DND-41 (cell line): ENCODE data around the gene ZNF577.
A peak's percentile ranks its signal among the peaks of the same experiment; 100 is the strongest.

Experiments
- ATAC-seq: fragments of 200-7000 bp; cut with Tn5 transposase; 3 replicates; pipeline ENCODE4 v1.9.1; 2021; ENCODE audit warnings: low read depth; ENCODE audit not compliant: insufficient read depth
- DNase-seq: peaks from one replicate; pipeline ENCODE4 v3.0.0-alpha.2; 2020
- H2AFZ ChIP-seq: 2 replicates; pipeline ENCODE4 v1.6.0; 2012; ENCODE audit warnings: low read depth, low read length
- H3K27ac ChIP-seq: 2 replicates; pipeline ENCODE4 v1.5.1; 2012; ENCODE audit warnings: low read length, inconsistent platforms
- H3K27me3 ChIP-seq: fragments of 200-600 bp; sonication (generic); 2 replicates; pipeline ENCODE4 v1.6.0; 2012; ENCODE audit warnings: low read length, mild to moderate bottlenecking, inconsistent platforms; ENCODE audit not compliant: insufficient read depth, poor library complexity
- H3K36me3 ChIP-seq: 2 replicates; pipeline ENCODE4 v1.5.1; 2012; ENCODE audit warnings: low read length, inconsistent platforms; ENCODE audit not compliant: insufficient read depth
- H3K4me1 ChIP-seq: 2 replicates; pipeline ENCODE4 v1.5.1; 2012; ENCODE audit warnings: mild to moderate bottlenecking, low read length; ENCODE audit not compliant: insufficient read depth
- H3K4me2 ChIP-seq: 2 replicates; pipeline ENCODE4 v1.6.0; 2012; ENCODE audit warnings: mild to moderate bottlenecking, moderate library complexity, low read length, inconsistent platforms; ENCODE audit not compliant: insufficient read depth
- H3K4me3 ChIP-seq, 2 experiments: fragments of 200-600 bp in 1 of 2; shearing (Covaris generic) in 1 of 2; 2 replicates each; pipeline ENCODE4 v1.5.1; 2012 to 2016; ENCODE audit warnings: inconsistent platforms in 2 of 2, low read length in 2 of 2, mild to moderate bottlenecking in 2 of 2, low read depth in 1 of 2, moderate library complexity in 1 of 2
- H3K79me2 ChIP-seq: 2 replicates; pipeline ENCODE4 v1.6.0; 2012; ENCODE audit warnings: low read length, inconsistent platforms; ENCODE audit not compliant: insufficient read depth
- H3K9ac ChIP-seq: 2 replicates; pipeline ENCODE4 v1.6.0; 2012; ENCODE audit warnings: low read depth, mild to moderate bottlenecking, inconsistent platforms, low read length, moderate library complexity
- H3K9me3 ChIP-seq: 2 replicates; pipeline ENCODE4 v1.5.1; 2012; ENCODE audit warnings: low read length, moderate library complexity, mild to moderate bottlenecking, inconsistent platforms; ENCODE audit not compliant: insufficient read depth, severe bottlenecking
- H4K20me1 ChIP-seq: 2 replicates; pipeline ENCODE4 v1.6.0; 2012; ENCODE audit warnings: low read length; ENCODE audit not compliant: insufficient read depth
- CTCF ChIP-seq: IDR thresholded peaks from 2 replicates; pipeline ENCODE4 v1.5.1; 2012; ENCODE audit warnings: borderline replicate concordance, low read length, moderate library complexity, mild to moderate bottlenecking; ENCODE audit not compliant: poor library complexity, severe bottlenecking; ENCODE audit errors: extremely low read depth
- EZH2 ChIP-seq: IDR thresholded peaks from 3 replicates; pipeline ENCODE4 v1.6.1; 2012; ENCODE audit warnings: borderline replicate concordance, low read depth, mild to moderate bottlenecking, moderate library complexity, low read length, inconsistent platforms; ENCODE audit not compliant: severe bottlenecking

Gene ZNF577

GRCh38 chr19:51905206-51905605 lies 17.5 kb upstream of the ZNF577 start:
- H2AFZ ChIP-seq = peak overlapping the region; percentile 83
- peaks cover 16% of the 10 kb centered on the region for H3K4me1 ChIP-seq
- ATAC-seq (peak; percentile 11; the same call in 1 of the 3 replicates), DNase-seq (no peak)
- H3K36me3 ChIP-seq = peaks cover 38% of the 10 kb centered on the region
- H3K4me2 ChIP-seq = peak overlapping the region; percentile 65
- peaks cover 51% of the 10 kb centered on the region for H3K9me3 ChIP-seq
- H3K9ac ChIP-seq = peak overlapping the region; percentile 79; the same call in 1 of the 2 replicates
- no peaks in the 10 kb centered on the region for H3K27me3 ChIP-seq
- TF ChIP-seq EZH2 (no peak), CTCF (no peak)
- peak overlapping the region; percentile 87 for H3K27ac ChIP-seq
- H3K4me3 ChIP-seq = peak overlapping the region in 1 of 2 experiments; percentile 76; a peak in 2 of 4 replicates
- H4K20me1 ChIP-seq = no peaks in the 10 kb centered on the region
- peaks cover 46% of the 10 kb centered on the region for H3K79me2 ChIP-seq

GRCh38 chr19:51904331-51905165 lies 16.8 kb upstream of the ZNF577 start, which contains the start of gene ZNF649:
ZNF649 (minus strand) TSS chr19:51905017; CDS start chr19:51900107, 4,910 bp downstream.
- H3K4me1 ChIP-seq = peaks cover 16% of the 10 kb centered on the region
- H3K9ac ChIP-seq = peak within 1 kb of the TSS; percentile 79
- peaks cover 54% of the 10 kb centered on the region for H3K9me3 ChIP-seq
- H3K4me3 ChIP-seq = peak within 1 kb of the TSS; percentile 62 to 76
- TF ChIP-seq CTCF (peak; percentile 54), EZH2 (no peak)
- peak within 1 kb of the TSS; percentile 83 for H2AFZ ChIP-seq
- H3K4me2 ChIP-seq = peak within 1 kb of the TSS; percentile 65
- peak within 1 kb of the TSS; percentile 87 for H3K27ac ChIP-seq
- H3K79me2 ChIP-seq = peaks cover 53% of the 10 kb centered on the region
- H4K20me1 ChIP-seq = no peaks in the 10 kb centered on the region
- DNase-seq = peak; percentile 89
- H3K36me3 ChIP-seq = peaks cover 45% of the 10 kb centered on the region
- peak; percentile 97 for ATAC-seq
- no peaks in the 10 kb centered on the region for H3K27me3 ChIP-seq

GRCh38 chr19:51903192-51903591 lies 15.4 kb upstream of the ZNF577 start:
- TF ChIP-seq EZH2 = no peak
- TF ChIP-seq CTCF = no peak
- DNase-seq = no peak
- Histone ChIP-seq H3K4me2 (peak overlapping the region; percentile 65), H4K20me1 (no peaks in the 10 kb centered on the region), H3K36me3 (peaks cover 59% of the 10 kb centered on the region), H2AFZ (no peak overlapping the region), H3K79me2 (peaks cover 66% of the 10 kb centered on the region), H3K4me1 (peaks cover 12% of the 10 kb centered on the region), H3K9me3 (peaks cover 67% of the 10 kb centered on the region), H3K27me3 (no peaks in the 10 kb centered on the region), H3K4me3 (peak overlapping the region in 1 of 2 experiments; percentile 76; a peak in 2 of 4 replicates), H3K9ac (no peak overlapping the region), H3K27ac (0 out of 2 replicates have a peak overlapping the region, but pooled peaks have one; percentile 6)
- ATAC-seq = no peak
